ENCODE results near the gene DACH1.
"Not testable (repeated sequence)": the region's sequence is repeated elsewhere in the genome, so short reads cannot be mapped to it uniquely, and the experiment has no call there.

DACH1 gene

DNA sequence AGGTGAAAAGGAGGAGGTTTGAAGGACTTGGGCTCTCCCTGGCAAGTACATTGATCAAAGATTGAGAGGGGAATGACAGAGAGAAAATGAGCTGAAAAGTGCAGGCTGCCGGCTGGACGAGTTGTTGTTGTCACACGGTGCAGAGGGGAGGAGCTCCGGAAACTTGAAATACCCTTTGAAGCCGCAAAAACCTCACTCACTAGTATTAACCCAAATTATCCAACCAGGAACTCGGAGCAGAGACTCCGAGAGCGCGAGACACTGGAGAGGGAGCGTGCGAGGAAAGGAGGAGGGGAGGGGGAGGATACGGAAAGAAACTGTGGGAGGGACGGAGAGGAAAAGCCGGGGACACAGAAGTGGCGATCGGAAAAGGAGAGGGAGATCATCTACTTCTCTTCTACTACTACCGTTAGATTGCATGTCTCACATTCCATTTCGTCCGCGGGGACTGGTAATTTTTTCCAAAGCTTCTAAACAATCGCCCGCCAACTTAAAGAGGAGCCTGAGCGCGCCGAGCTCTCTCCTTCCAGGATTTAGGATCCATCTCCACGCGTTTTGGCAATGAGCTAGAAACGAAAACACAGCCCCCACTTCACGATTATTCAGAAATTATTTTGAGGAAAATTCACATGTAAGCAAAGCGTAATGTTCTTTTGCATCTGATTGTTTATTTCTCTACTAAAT, at the start of gene DACH1:
Gene DACH1 (minus strand): TSS at position 74 of the 684 bp plus-strand sequence.
- no peak for DNase-seq

DNA sequence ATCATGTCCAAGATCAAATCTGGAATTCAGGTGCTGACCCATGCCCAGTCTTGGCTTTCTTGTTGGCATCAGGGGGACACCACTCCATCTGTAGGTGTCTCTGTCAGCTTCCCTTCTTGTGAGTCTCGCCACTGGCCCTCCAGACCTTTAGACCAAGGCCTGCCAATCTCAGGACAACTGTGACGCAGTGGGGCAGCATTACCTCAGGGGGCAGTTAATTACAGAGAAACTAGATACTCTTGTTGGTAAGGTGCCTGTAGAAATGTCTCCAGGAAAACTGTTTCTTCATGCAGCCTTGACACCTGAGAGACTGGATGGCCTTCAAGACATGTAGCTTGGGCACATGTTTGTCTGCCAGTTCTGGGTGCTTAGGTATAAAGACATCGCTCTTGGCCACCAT, 46.7 kb upstream of the DACH1 start:
- DNase-seq, result no peak

DNA sequence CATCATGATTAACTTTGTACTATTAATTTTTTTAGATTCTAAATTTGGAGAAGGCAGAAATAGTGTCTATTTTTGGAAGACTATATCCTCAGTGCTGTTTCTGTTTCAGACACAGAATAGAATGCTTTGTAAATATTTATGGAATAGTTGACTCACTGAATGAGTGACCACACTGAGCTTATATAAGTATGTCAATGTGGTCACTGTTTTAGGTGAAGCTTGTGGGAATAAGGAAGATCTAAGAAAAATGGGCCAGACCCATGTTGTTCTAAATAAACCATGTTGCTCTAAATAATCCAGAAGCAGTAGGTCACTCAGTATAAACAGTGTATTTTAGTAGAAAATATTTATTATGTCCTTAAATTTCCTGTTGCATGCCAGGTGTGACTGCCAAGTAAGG, 45.5 kb upstream of the DACH1 start:
- DNase-seq, result no peak

DNA sequence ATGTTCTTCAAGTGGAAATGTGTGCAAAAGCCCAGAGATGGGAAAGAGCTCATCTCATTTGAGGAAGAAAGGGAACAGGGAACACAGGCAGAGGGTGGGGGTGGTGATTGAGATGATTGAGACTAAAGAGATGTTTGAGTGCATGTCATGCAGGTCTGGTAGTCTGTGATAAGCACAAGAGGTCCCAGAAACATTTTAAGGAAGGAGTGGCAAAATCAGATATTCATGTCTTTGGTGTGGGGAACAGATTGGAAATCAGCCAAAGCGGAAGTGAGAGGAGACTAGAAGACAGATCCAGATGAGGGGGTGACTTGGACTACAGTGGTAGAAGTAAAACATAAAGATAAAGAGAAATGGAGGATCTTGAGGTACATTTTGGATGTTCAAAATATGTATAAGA, 39.4 kb upstream of the DACH1 start:
- no peak for DNase-seq

DNA sequence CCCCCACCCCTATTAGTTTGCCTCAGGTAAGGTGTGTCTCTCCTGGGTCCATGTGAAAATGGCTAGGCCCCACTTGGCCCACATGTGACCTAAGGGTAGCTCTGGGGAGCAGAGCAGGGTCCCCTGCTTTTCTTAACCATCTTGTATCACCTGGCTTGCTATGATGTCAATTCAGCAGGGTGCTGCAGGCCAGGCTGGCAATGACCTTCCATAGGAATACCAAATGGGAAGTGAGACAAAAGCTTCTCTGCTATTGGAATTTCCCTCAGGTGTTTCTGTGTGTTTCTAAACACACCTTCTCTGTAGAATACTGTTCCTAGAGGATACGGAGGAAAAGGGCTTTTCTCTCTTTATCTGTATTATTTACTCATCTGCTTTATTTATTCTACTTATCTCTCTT, 35.7 kb upstream of the DACH1 start:
- no peak for DNase-seq

DNA sequence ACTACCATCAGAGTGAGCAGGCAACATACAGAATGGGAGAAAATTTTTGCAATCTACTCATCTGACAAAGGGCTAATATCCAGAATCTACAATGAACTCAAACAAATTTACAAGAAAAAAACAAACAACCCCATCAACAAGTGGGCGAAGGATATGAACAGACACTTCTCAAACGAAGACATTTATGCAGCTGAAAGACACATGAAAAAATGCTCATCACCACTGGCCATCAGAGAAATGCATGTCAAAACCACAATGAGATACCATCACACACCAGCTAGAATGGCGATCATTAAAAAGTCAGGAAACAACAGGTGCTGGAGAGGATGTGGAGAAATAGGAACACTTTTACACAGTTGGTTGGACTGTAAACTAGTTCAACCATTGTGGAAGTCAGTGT, 26.5 kb upstream of the DACH1 start:
- DNase-seq, result not testable (repeated sequence)

DNA sequence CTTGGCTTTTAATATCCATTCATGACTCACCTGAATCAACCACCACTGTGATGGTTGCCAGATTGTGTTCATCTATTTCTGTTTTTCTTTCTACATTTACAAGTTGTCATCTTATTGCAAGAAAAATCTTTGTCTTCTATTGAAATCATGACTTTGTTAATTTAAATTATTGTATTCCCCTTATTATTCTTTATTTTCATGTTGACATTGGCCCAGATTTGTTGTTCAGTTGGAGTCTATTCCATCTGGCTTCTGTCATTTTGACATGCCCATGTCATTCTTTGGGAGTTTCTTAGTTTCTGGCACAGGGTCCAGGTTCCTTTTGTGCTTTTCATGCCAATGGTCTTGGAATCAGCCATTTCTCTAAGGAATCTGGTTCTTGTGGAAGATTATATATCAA, 19.9 kb upstream of the DACH1 start:
- DNase-seq, result no peak

DNA sequence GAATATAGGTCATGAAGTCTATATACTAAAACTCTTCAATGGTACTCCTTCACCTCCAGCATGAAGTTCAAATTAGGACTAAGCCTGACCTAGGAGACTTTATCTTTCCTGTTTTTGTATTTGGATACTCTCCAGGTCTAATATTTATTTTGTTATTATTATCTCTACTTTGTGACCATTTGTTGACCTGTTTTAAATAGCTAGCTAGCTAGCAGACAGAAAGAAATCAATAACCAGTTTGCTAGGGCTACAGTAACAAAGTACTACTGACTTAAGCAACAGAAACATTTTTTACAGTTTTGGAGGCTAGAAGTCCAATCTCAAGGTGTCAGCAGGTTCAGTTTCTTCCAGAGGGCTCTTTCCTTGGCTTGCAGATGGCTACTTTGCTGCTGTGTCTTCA, 15.1 kb upstream of the DACH1 start:
- no peak for DNase-seq

DNA sequence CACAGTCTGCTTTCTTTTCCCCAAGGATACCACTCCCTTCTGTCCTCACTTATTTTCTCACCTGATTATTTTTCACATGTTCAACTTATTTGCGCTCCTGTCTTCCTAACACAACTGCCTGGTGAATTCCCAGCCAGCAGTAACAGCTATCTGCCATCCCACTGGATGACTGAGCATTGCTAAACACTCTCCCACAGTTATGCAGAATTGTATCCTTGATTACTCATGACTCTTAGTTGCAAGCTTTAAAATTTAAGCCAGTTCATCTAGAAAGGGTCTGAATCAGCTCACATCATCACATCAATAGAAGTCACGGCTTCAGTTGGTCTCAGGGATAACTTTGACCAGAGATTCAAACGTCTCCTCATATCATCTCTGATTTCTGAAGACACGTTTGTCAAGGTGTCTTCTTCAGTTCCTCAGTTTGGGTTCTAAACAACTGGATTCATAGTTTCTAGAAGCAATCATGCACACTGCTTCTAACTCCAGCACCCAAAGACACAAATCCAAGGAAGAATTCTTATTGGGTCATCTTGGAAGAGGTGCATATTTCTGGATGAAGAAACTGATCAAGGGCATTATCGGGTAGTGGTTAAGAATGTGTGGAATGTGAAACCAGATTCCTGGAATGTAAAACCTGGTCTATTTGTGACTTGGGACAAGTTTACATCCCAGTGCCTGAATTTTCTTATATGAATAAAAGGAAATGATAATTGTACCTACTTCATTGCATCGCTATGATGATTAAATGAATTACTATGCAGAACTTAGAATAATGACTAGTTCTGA, 13.9 kb upstream of the DACH1 start:
- DNase-seq, result no peak

DNA sequence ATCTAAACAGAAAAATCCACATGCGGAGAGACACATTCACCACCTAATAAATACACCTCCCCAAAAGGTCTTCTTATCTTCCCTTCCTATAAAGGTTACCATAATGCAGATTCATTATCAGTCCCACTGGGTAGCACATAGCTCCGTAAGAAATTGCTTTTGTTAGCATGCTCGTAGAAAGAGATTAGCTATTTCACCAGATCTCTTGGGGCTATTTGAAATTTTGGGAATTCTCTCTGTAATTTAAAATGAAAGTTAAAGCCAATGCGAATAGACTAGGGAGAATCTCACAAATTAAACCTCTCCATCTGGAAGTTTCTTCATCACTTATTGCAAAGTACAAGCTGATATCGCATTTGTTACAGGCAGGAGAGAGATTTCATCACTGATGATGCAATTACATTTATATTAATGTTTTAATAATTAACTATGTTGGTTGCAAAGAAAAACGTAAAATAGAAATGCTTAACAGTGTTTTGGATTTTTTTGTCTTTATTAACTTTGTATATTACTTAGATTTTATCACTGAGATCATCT, 12.9 kb upstream of the DACH1 start:
- DNase-seq, result no peak

DNA sequence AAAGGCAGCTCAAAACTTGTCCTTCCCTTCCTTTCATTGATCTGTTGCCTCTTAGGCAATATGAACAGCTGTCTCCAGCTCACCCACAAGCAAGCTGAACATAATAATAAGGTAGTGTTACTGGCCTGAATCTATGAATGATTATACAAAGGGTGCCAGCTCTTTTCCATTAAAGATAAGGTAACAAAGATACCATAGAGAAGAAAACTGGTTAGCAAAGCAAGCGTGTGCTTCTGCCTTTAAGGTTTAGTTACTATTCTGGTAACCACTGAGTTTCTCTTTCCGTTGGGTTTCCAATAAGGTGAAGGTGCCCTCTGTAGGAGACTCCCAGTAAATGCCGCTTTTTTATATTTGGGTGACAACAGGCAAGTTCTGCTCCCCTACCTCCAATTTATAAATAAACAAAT, 12.1 kb upstream of the DACH1 start:
- no peak for DNase-seq

DNA sequence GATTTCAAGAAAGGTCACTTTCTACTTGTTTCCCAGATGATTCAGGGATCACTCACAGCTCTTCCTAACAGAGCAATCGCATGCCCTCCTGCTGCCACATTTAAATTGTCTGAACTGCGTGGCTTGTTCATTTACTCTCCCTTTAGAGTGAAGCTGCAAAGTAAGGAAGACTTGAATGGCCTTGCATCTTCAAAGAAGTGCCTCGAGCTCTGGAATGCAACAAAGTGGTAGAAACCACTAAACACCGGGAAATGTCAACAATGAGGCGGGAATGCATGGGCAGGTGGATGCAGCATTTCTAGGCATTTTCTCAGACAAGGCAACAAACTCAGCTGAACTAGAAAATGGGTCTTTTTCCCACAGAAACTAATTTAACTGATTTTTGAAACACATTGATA, 10.3 kb upstream of the DACH1 start:
- DNase-seq, result no peak

DNA sequence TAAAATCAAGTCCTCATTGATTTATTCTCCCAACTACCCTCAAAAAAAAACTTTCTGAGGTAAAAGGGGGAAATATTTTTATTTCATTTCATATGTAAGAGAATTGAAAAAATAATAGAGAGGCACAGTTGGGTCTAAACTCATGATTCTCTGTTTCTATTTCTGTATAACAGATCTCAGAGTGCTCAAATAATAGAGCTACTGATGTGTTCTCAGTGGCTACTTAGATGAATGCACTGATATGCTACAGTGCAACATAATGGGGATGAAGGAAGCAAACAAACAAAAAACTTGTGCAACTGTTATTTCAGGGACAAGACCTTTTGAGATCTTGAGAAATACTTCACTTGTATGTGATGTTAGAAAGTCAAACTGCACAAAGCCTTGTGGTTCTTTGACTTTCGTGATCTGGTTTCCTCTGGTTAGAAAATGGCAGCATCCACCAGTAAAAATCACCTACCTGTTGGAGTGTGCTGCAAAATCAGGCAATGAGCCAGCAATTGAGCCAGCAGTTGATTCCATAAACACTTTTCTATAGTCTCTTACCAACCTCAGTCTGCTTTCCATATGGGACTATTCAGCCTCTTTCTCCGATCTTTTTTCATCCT, 9.7 kb upstream of the DACH1 start:
- no peak for DNase-seq

DNA sequence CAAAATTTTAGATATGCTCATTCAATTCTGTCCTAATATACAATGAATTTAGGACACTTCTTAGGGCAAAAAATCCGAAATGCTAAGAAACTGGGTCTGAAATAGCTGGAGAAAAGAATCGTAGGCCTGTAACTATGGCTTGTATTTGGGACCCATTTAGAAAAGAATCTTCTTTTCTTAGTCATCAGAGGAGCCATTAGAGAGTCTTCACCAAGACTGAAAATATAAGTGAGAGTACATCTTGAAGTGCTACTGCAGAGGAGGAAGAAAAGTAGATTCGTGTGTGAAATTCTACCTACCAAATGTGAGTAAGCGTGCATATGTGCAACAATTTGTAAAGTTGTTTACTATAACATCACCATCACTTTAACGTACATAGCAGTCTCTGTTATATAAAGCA, 8.8 kb upstream of the DACH1 start:
- no peak for DNase-seq

DNA sequence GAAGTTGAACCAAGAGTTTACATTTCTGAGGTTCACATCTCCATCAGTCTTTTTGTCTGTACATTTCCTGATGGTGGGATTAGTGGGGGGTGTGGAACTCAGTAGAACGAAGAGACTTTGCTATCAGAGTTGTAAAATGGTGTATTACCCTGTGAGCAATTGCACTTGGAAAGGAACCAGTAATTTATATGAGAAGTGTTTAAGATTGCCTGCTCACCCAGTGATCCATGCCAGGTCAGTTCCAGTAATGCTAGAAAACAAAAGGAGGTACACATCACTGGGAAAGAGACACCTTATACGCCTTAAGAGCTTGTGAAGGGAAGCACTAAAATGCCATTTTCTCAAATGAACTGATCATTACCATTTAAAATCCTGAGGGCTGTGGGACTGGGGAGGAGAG, 7.5 kb upstream of the DACH1 start:
- no peak for DNase-seq

DNA sequence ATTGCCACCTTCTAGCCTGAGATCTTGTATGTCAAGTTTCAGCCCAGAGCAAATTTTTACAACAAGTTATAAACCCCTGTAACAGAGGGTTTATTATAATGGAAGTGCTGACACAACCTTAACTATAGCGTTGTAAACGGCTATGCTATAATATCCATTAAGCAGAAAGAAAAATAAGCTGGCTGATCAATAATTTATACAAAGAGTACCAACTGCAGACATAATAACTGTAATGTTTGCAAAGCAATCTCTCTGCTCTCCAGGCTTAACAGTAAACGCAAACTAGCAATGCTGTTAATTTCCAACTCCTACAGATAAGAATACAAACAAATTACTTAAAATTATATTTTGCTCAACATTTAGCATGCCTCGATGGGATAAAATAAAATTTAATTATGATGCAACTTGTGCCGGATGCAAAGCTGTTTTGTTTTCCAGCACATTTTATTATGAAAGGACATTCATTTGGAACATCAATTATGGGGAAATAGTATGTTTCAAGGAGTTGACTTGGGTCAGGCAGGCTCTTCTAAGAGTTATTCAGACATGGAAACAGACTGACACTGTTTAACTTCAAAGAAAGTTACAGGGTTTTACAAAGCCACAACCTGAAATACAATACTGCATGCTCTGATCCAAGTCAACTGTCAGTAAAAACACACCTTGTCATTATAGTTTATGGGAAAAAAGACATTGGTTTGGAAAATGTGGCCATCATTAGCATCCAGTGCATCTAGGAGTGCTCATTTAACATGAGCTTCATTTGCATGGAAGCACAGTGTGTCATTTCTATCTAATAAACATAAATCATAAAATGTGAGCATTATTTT, 6.6 kb upstream of the DACH1 start:
- DNase-seq, result no peak

DNA sequence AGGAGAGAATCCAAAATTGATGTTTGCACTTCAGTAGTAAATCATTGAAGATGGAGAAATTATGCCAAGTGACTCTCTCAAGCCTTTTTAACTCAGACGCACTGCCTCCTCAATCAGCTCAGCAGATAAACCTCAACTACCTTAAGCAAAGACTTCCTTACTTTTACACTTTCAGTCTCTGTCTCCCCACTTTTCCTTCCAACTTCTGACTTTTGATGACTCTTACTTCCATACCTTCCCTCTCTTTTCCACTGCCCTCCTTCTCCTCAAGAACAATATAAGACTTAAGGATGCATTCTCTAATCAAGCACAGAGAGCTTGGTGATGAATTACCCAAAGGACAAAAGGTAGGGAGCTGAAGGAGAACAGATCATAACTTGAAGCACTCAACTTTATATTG, 4.8 kb upstream of the DACH1 start:
- DNase-seq, result no peak

DNA sequence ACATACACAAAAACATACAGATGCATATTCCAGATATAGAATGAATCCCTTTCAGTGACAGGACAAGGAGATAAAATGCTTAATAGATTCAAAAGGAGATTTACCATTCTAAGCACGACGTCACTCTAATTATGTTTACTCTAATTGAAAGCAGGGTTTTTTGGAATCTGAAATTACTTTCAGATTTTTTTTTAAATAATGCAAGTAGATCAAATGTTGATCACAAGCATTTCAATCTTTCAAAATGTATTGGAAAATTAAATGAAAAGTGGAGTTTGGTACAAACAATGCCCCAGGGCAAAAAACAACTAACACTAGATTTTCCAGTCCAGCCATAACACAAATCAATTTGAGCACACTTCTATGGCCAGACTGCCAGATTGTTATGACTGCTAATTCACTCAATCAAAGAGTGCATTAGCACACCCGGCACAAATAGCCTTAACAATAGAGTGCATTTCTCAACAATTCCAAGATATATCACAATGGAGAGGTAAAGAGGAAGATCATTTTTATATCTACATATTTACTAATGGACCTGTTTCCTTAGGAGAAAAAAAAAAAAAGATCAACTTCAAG, 4.3 kb upstream of the DACH1 start:
- DNase-seq, result no peak

DNA sequence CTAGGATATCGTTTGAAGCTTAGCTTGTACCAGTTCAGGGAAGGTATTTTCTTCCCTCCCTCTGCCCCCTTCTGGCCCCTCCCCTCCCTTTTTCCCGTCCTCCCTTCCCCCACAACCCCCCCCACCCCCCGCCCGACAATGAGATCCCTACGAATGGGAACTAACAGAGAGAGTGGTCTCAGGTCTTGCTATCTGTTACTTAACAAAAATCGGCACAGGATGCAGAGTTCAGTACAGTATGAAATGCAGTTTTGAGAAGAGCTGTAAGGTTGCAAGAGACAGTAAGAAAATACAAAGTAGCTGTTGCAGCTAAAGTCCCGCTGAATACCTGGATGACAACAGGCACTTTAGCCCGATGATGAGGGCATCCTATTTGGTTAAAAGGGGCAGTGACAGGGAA, 3.1 kb upstream of the DACH1 start:
- no peak for DNase-seq

DNA sequence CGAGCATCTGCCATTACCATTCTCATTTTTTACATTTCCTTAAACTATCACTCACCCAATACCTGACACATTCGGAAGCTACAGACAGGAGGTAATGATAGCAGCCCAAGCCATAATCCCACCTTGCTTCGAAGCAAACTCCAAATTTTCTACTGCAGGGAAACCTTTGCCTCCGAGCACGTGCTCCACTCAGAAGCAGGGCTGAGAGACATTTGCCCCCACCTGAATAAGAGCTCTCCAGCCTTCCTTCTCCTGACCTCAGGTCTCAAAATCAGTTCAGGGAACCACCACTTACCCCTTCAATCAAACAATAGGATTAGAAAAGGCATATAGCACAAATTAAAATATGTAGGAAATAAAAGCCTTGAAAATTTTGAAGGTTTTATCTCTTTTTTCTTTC, 2.3 kb upstream of the DACH1 start:
- DNase-seq, result no peak

DNA sequence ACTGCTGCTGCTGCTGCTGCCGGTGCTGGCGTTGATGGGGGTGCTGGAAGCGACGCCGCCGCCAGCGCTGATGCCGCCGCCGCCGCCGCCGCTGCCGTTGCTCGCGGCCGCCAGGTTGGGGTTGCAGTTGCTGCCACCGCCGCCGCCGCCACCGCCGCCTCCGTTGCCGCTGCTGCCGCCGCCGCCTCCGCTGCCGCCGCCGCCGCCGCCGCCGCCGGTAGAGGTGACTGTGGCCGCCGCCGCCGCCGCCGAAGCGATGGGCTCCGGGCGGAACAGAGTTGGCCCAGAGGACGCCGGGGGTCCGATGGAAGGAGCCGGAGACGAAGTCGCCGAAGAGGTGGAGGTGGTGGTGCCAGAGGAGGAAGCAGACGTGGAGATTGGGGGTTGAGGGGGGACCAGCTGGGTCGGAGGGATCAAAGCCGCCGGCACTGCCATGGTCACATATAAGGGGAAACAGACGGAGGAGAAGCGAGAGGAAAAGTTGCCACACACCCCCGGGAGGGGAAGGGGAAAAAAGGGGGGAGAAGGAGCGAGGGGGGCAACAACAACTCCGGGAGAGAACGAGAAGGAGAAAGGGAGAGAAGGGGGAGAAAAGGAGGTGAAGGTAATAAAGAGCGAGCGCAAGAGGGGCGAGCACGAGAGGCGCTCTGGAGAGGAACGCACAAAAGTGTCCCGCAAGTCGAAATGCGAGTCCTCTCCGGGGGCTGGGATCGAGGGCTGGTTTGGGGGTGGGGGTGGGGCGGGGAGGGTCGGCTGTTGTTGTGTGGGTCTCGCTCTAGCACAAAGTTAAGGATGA, 471 bp downstream of the DACH1 start:
- DNase-seq, result no peak

DNA sequence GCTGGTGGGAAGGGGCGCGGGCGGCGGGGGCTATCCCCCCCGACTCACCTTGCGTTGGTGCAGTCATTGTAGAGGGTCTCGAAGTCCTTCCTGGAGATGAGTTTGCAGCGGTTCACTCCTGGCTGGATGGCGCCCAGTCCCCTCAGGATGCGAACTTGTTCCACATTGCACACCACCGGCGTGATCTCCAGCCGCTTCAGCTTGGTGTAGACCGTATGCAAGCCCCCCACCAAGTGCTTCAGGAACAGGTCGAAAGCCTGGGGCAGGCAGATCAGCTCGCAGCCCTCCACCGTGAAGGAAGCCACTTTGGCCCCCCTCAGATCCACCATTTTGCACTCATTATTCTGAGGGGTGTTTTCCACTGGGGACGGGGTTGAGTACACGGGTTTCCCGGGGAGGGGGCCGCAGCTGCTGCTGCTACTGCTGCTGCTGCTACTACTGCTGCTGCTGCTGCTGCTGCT, 1.1 kb downstream of the DACH1 start:
- no peak for DNase-seq
